Liver (tissue), 9 donors: ENCODE measurements around the gene NRG4. TPM values are rescaled to one million over a fixed set of nuclear protein-coding genes. Genes with fewer than 3 reads are reported as not detected.

ENCODE experiments used
- DNase-seq: peaks from one replicate; pipeline ENCODE4 v3.0.0-alpha.2; 2017; ENCODE audit warnings: low spot score
- H3K27ac ChIP-seq, 2 donors: one replicate each; pipeline ENCODE4 v1.7.0; 2013; ENCODE audit warnings: inconsistent platforms in 2 of 2, low read length in 2 of 2, control low read depth in 1 of 2, low read depth in 1 of 2, mild to moderate bottlenecking in 1 of 2
- H3K27me3 ChIP-seq, 4 donors: one replicate each; pipeline versions ENCODE4 v1.6.1 to v1.7.0; 2013; ENCODE audit warnings: low read length in 3 of 4, inconsistent platforms in 1 of 4, mild to moderate bottlenecking in 1 of 4, moderate library complexity in 1 of 4; ENCODE audit not compliant: control insufficient read depth in 4 of 4, insufficient read depth in 4 of 4
- H3K36me3 ChIP-seq, 4 donors: one replicate each; pipeline versions ENCODE4 v1.6.1 to v1.7.0; 2013; ENCODE audit warnings: low read length in 3 of 4, mild to moderate bottlenecking in 3 of 4, low read depth in 1 of 4, moderate library complexity in 1 of 4; ENCODE audit not compliant: control insufficient read depth in 4 of 4, insufficient read depth in 3 of 4
- H3K4me1 ChIP-seq, 4 donors: one replicate each; pipeline versions ENCODE4 v1.6.1 to v1.7.0; 2013; ENCODE audit warnings: low read length in 3 of 4, mild to moderate bottlenecking in 3 of 4, moderate library complexity in 1 of 4; ENCODE audit not compliant: control insufficient read depth in 4 of 4, insufficient read depth in 4 of 4
- H3K4me3 ChIP-seq, 3 donors: one replicate each; pipeline versions ENCODE4 v1.6.1 to v1.7.0; 2013; ENCODE audit warnings: low read length in 3 of 3, control low read depth in 1 of 3, low read depth in 1 of 3, mild to moderate bottlenecking in 1 of 3
- H3K9ac ChIP-seq, 2 donors: one replicate each; pipeline ENCODE4 v1.7.0; 2013; ENCODE audit warnings: low read length in 2 of 2, mild to moderate bottlenecking in 2 of 2, moderate library complexity in 2 of 2, control low read depth in 1 of 2, low read depth in 1 of 2
- H3K9me3 ChIP-seq, 4 donors: one replicate each; pipeline versions ENCODE4 v1.6.1 to v1.7.0; 2013; ENCODE audit warnings: low read length in 3 of 4; ENCODE audit not compliant: control insufficient read depth in 4 of 4
- EGR1 ChIP-seq, 2 donors: IDR thresholded peaks; 2 replicates each; pipeline ENCODE4 v1.6.1; 2016 to 2018; ENCODE audit warnings: antibody characterized with exemption in 2 of 2, low read depth in 2 of 2
- FOXA2 ChIP-seq: IDR thresholded peaks from 2 replicates; pipeline ENCODE4 v1.6.1; 2016; ENCODE audit warnings: antibody characterized with exemption
- GABPA ChIP-seq, 2 donors: IDR thresholded peaks in 1 of 2; conservative IDR thresholded peaks in 1 of 2; 2 replicates each; pipeline ENCODE4 v1.6.1; 2016; ENCODE audit warnings: antibody characterized with exemption in 2 of 2, mild to moderate bottlenecking in 1 of 2, moderate library complexity in 1 of 2
- HNF4A ChIP-seq, 2 donors: conservative IDR thresholded peaks; 2 replicates each; pipeline ENCODE4 v1.6.1; 2016; ENCODE audit warnings: antibody characterized with exemption in 2 of 2, mild to moderate bottlenecking in 2 of 2
- HNF4G ChIP-seq: IDR thresholded peaks from 2 replicates; pipeline ENCODE4 v1.6.1; 2016; ENCODE audit warnings: antibody characterized with exemption
- NR2F2 ChIP-seq: IDR thresholded peaks from 2 replicates; pipeline ENCODE4 v1.6.1; 2016; ENCODE audit warnings: antibody characterized with exemption
- RAD21 ChIP-seq, 2 donors: IDR thresholded peaks; 2 replicates each; pipeline ENCODE4 v1.6.1; 2016; ENCODE audit warnings: antibody characterized with exemption in 2 of 2, mild to moderate bottlenecking in 2 of 2
- REST ChIP-seq: IDR thresholded peaks from 2 replicates; pipeline ENCODE4 v1.6.1; 2016; ENCODE audit warnings: antibody characterized with exemption, mild to moderate bottlenecking
- RXRA ChIP-seq, 2 donors: IDR thresholded peaks; 2 replicates each; pipeline ENCODE4 v1.6.1; 2017 to 2018; ENCODE audit warnings: antibody characterized with exemption in 2 of 2, mild to moderate bottlenecking in 1 of 2
- SP1 ChIP-seq: IDR thresholded peaks from 2 replicates; pipeline ENCODE4 v1.6.1; 2018; ENCODE audit warnings: antibody characterized with exemption, mild to moderate bottlenecking
- TAF1 ChIP-seq: conservative IDR thresholded peaks from 2 replicates; pipeline ENCODE4 v1.6.1; 2016; ENCODE audit warnings: antibody characterized with exemption, mild to moderate bottlenecking
- YY1 ChIP-seq: IDR thresholded peaks from 2 replicates; pipeline ENCODE4 v1.6.1; 2016; ENCODE audit warnings: antibody characterized with exemption, mild to moderate bottlenecking
- ZBTB33 ChIP-seq: IDR thresholded peaks from 2 replicates; pipeline ENCODE4 v1.6.1; 2016; ENCODE audit warnings: antibody characterized with exemption
- WGBS: extraction: QIAGEN DNeasy Blood & Tissue Kit; methylation state at CpG from one replicate; pipeline ENCODE4 v1.1.7; 2013; 5-methylcytosine and 5-hydroxymethylcytosine counted together
- polyA plus RNA-seq, 2 donors: library from polyadenylated mRNA; stranded (reverse) in 1 of 2; unstranded in 1 of 2; fragments of 200-250 nt in 1 of 2; fragments of >200 nt in 1 of 2; fragmentation: Nextera tagmentation in 1 of 2; extraction: Ambion mirVana in 1 of 2; gene quantifications; one replicate each; pipeline versions ENCODE4 v1.2.1 to v1.2.3, GENCODE V29; 2013 to 2015
- total RNA-seq, 2 donors: library from RNA; depleted of rRNA; stranded (reverse); fragments of >200 nt; gene quantifications; one replicate each; pipeline ENCODE4 v1.2.3, GENCODE V29; 2014
- TF ChIP-seq, protein P1 (sequence below): fragments of 150-350 bp; IDR thresholded peaks from 2 replicates; pipeline ENCODE4 v1.5.1; 2017; ENCODE audit warnings: improper control_type of control experiment, low read depth, low read length; ENCODE audit not compliant: missing input control
- donor health status: healthy.
- donor health status: healthy.
- donor health status: healthy.
- donor health status: healthy.
- donor health status: healthy.

NRG4 gene
- total and polyA plus RNA-seq, 4 donors = 0.51 to 1.3 (median 1.0) TPM; not detected in 1

- H3K4me1 ChIP-seq = peaks cover 2 to 42% (median 26%) of the 10 kb centered on the region in 4 donors
- no peak for TF ChIP-seq EGR1 (IDR thresholded peaks at IDR 0.05; ENCODE audit: low read depth in 2 of 2)
- peak; percentile 78 for TF ChIP-seq NR2F2
- TF ChIP-seq REST = no peak
- peak; percentile 24 for TF ChIP-seq SP1
- TF ChIP-seq RXRA (IDR thresholded peaks at IDR 0.05) = peak; percentile 14 to 19
- no peak for TF ChIP-seq TAF1
- no peaks in the 10 kb centered on the region for H3K9me3 ChIP-seq
- no peak overlapping the region for H3K4me3 ChIP-seq
- no peak overlapping the region for H3K27ac ChIP-seq
- no peak overlapping the region for H3K9ac ChIP-seq
- H3K36me3 ChIP-seq = peaks cover 2 to 4% (median 3%) of the 10 kb centered on the region in 4 donors
- WGBS = 57% methylated on average over 8 of the region's 8 CpGs
- no peaks in the 10 kb centered on the region for H3K27me3 ChIP-seq
- no peak for DNase-seq
These were observed 110.1 kb downstream of the NRG4 start for GRCh38 chr15:75902129-75902557.

GRCh38 chr15:75900577-75900976 lies 111.6 kb downstream of the NRG4 start:
- DNase-seq = no peak

More at GRCh38 chr15:75900577-75900976, 111.6 kb downstream of the NRG4 start:
- TF ChIP-seq HNF4A (conservative IDR thresholded peaks at IDR 0.05) (no peak), GABPA (IDR thresholded peaks at IDR 0.05 in 1 of 2, conservative IDR thresholded peaks at IDR 0.05 in 1 of 2) (no peak), FOXA2 (no peak), REST (no peak), YY1 (no peak), ZBTB33 (no peak), EGR1 (IDR thresholded peaks at IDR 0.05; ENCODE audit: low read depth in 2 of 2) (no peak), RAD21 (IDR thresholded peaks at IDR 0.05) (no peak), NR2F2 (no peak), HNF4G (no peak)
- TF ChIP-seq, protein P1, sequence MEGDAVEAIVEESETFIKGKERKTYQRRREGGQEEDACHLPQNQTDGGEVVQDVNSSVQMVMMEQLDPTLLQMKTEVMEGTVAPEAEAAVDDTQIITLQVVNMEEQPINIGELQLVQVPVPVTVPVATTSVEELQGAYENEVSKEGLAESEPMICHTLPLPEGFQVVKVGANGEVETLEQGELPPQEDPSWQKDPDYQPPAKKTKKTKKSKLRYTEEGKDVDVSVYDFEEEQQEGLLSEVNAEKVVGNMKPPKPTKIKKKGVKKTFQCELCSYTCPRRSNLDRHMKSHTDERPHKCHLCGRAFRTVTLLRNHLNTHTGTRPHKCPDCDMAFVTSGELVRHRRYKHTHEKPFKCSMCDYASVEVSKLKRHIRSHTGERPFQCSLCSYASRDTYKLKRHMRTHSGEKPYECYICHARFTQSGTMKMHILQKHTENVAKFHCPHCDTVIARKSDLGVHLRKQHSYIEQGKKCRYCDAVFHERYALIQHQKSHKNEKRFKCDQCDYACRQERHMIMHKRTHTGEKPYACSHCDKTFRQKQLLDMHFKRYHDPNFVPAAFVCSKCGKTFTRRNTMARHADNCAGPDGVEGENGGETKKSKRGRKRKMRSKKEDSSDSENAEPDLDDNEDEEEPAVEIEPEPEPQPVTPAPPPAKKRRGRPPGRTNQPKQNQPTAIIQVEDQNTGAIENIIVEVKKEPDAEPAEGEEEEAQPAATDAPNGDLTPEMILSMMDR = no peak
- no peaks in the 10 kb centered on the region for H3K27me3 ChIP-seq
- H3K27ac ChIP-seq = peak overlapping the region in 1 of 2 donors; percentile 20
- H3K36me3 ChIP-seq = no peaks in the 10 kb centered on the region
- no peaks in the 10 kb centered on the region for H3K9me3 ChIP-seq
- peaks cover 2 to 36% (median 20%) of the 10 kb centered on the region in 4 donors for H3K4me1 ChIP-seq
- peak overlapping the region in 1 of 2 donors; percentile 33 for H3K9ac ChIP-seq
- H3K4me3 ChIP-seq = no peak overlapping the region
